Prostate gland (tissue), 2 donors: ENCODE measurements around the gene ATP8B3.

Source experiments
- CTCF ChIP-seq, 4 experiments: fragments of 200-600 bp in 2 of 4; fragments of 450-650 bp in 2 of 4; sonication (generic) in 2 of 4; IDR thresholded peaks; 1 replicate in 3 of 4; 2 replicates in 1 of 4; pipeline ENCODE4 v1.5.1; 2016 to 2019; ENCODE audit warnings: antibody characterized with exemption in 4 of 4, mild to moderate bottlenecking in 2 of 4, moderate library complexity in 2 of 4
- POLR2A ChIP-seq: fragments of 450-650 bp; IDR thresholded peaks from one replicate; pipeline ENCODE4 v1.6.1; 2016; ENCODE audit warnings: antibody characterized with exemption, mild to moderate bottlenecking
- POLR2AphosphoS5 ChIP-seq: sonication (generic); formaldehyde crosslinking; IDR thresholded peaks from one replicate; pipeline ENCODE4 v1.6.1; 2017; ENCODE audit warnings: antibody characterized with exemption

- TF ChIP-seq CTCF (IDR thresholded peaks at IDR 0.05) (no peak), POLR2AphosphoS5 (no peak), POLR2A (no peak)
Observed at GRCh38 chr19:1843116-1843515, 31.0 kb upstream of the ATP8B3 start.
